Cardiac atrium fibroblast (primary cell): ENCODE measurements around the gene GARIN5A. TPM values are rescaled to one million over a fixed set of nuclear protein-coding genes. Genes with fewer than 3 reads are reported as not detected.

Source experiments
- total RNA-seq: library from RNA; depleted of rRNA; stranded (reverse); fragments of >200 nt; gene quantifications from 2 replicates; pipeline ENCODE4 v1.2.3, GENCODE V29; 2015

The GARIN5A gene
- total RNA-seq, result not detected in 2 replicates

GRCh38 chr19:50476224-50476906 is at the start of gene GARIN5A, which contains the start of gene EMC10:
Gene GARIN5A (minus strand): TSS chr19:50476848. CDS start chr19:50476388, 460 bp downstream.
Gene EMC10 (plus strand): TSS chr19:50476507. CDS start chr19:50476545, 38 bp downstream.

GRCh38 chr19:50513746-50514345 is 37.2 kb upstream of the GARIN5A start, which contains the start of gene ASPDH:
Gene ASPDH (minus strand): TSS chr19:50513913. CDS start chr19:50513823, 90 bp downstream.

GRCh38 chr19:50511069-50511822 is 34.6 kb upstream of the GARIN5A start, which contains the start of gene JOSD2:
Gene JOSD2 (minus strand): TSS chr19:50511191. CDS start chr19:50510431, 760 bp downstream.

GRCh38 chr19:50432221-50433028 is 44.2 kb downstream of the GARIN5A start, which contains the start of gene MYBPC2:
Gene MYBPC2 (plus strand): TSS chr19:50432892. CDS start chr19:50432954, 62 bp downstream.

GRCh38 chr19:50418176-50419021 is 58.2 kb downstream of the GARIN5A start, which contains the start of gene SPIB:
Gene SPIB (plus strand): TSS chr19:50418938. CDS start chr19:50418963, 25 bp downstream.

Other genes starting within 250 kb of the GARIN5A start
- 0.16 and 0.90 TPM in 2 replicates for gene KCNC3, start 147.5 kb downstream of the GARIN5A start, total RNA-seq
- gene NAPSA, start 111.2 kb downstream of the GARIN5A start, total RNA-seq, result 0.16 TPM in 1 of 2 replicates, not detected in the other
- gene NR1H2, start 100.4 kb downstream of the GARIN5A start, total RNA-seq, result 88.1 and 95.9 TPM in 2 replicates
- 15.9 and 18.2 TPM in 2 replicates for gene POLD1, start 92.5 kb downstream of the GARIN5A start, total RNA-seq
- gene SPIB, start 57.9 kb downstream of the GARIN5A start, total RNA-seq, result not detected in 2 replicates
- gene MYBPC2, start 44.0 kb downstream of the GARIN5A start, total RNA-seq, result not detected in 2 replicates
- 110 and 144 TPM in 2 replicates for gene EMC10, start 341 bp downstream of the GARIN5A start, total RNA-seq
- gene JOSD2, start 34.3 kb upstream of the GARIN5A start, total RNA-seq, result 46.0 and 67.9 TPM in 2 replicates
- not detected in 2 replicates for gene ASPDH, start 37.1 kb upstream of the GARIN5A start, total RNA-seq
- gene LRRC4B, start 91.6 kb upstream of the GARIN5A start, total RNA-seq, result under 0.01 and 0.18 TPM in 2 replicates
- 0.16 TPM in 1 of 2 replicates, not detected in the other for gene SYT3, start 163.0 kb upstream of the GARIN5A start, total RNA-seq
- not detected in 2 replicates for gene C19orf81, start 172.6 kb upstream of the GARIN5A start, total RNA-seq
- gene SHANK1, start 243.0 kb upstream of the GARIN5A start, total RNA-seq, result 1.1 and 2.8 TPM in 2 replicates
- 169 and 211 TPM in 2 replicates for gene CLEC11A, start 246.5 kb upstream of the GARIN5A start, total RNA-seq